Measurements from ENCODE around the gene TCF7.

Gene TCF7

GRCh38 chr5:134131578-134132350 is 17.3 kb downstream of the TCF7 start:
- DNase-seq, result no peak

GRCh38 chr5:134132372-134133187 is 18.1 kb downstream of the TCF7 start:
- DNase-seq, result no peak

- no peak for DNase-seq
Measured at GRCh38 chr5:134133188-134133994, 18.9 kb downstream of the TCF7 start.

- DNase-seq, result no peak
Measured at GRCh38 chr5:134133995-134134541, 19.6 kb downstream of the TCF7 start.

GRCh38 chr5:134135091-134135655 is 20.7 kb downstream of the TCF7 start:
- DNase-seq, result no peak

- DNase-seq, result no peak
Measured at GRCh38 chr5:134136221-134136631, 21.7 kb downstream of the TCF7 start.

GRCh38 chr5:134136771-134137170 is 22.3 kb downstream of the TCF7 start:
- no peak for DNase-seq

GRCh38 chr5:134138416-134139376 is 24.2 kb downstream of the TCF7 start:
- peak; percentile 45 for DNase-seq

GRCh38 chr5:134139377-134139851 is 24.9 kb downstream of the TCF7 start:
- no peak for DNase-seq

- no peak for DNase-seq
Measured at GRCh38 chr5:134139891-134140469, 25.5 kb downstream of the TCF7 start.

GRCh38 chr5:134140530-134141201 is 26.2 kb downstream of the TCF7 start:
- DNase-seq, result peak; percentile 69

- peak; percentile 22 for DNase-seq
Measured at GRCh38 chr5:134141331-134142050, 27.0 kb downstream of the TCF7 start.

- DNase-seq, result no peak
Measured at GRCh38 chr5:134142052-134142451, 27.6 kb downstream of the TCF7 start.

- DNase-seq, result no peak
Measured at GRCh38 chr5:134142806-134143205, 28.3 kb downstream of the TCF7 start.

GRCh38 chr5:134143431-134143830 is 28.9 kb downstream of the TCF7 start:
- DNase-seq, result no peak

- no peak for DNase-seq
Measured at GRCh38 chr5:134143944-134144941, 29.8 kb downstream of the TCF7 start.

- no peak for DNase-seq
Measured at GRCh38 chr5:134145041-134145757, 30.7 kb downstream of the TCF7 start.
